BLaER1 treated with 17β-estradiol and CSF1 and Interleukin-3, amounts not matched to agents 10 nM and 100 nM (cell line): Measurements from ENCODE around the gene CLECL1.

Source experiments
- H3K27ac ChIP-seq, 11 experiments: shearing (Covaris generic); formaldehyde crosslinking; 2 replicates each; pipeline ENCODE4 v1.8.1; 2022
- H3K27me3 ChIP-seq, 11 experiments: shearing (Covaris generic); formaldehyde crosslinking; 2 replicates each; pipeline ENCODE4 v1.8.1; 2022
- H3K36me3 ChIP-seq, 11 experiments: shearing (Covaris generic); formaldehyde crosslinking; 2 replicates each; pipeline ENCODE4 v1.8.1; 2022
- H3K4me1 ChIP-seq, 10 experiments: shearing (Covaris generic); formaldehyde crosslinking; 2 replicates each; pipeline ENCODE4 v1.8.1; 2022
- H3K4me2 ChIP-seq, 11 experiments: shearing (Covaris generic); formaldehyde crosslinking; 2 replicates each; pipeline ENCODE4 v1.8.1; 2022
- H3K4me3 ChIP-seq, 10 experiments: shearing (Covaris generic); formaldehyde crosslinking; 2 replicates each; pipeline ENCODE4 v1.8.1; 2022
- H3K9ac ChIP-seq, 11 experiments: shearing (Covaris generic); formaldehyde crosslinking; 2 replicates each; pipeline ENCODE4 v1.8.1; 2022
- H3K9me3 ChIP-seq, 11 experiments: shearing (Covaris generic); formaldehyde crosslinking; replicated peaks in 1 of 11; 2 replicates each; pipeline ENCODE4 v1.8.1; 2022
- H4K20me1 ChIP-seq, 11 experiments: shearing (Covaris generic); formaldehyde crosslinking; 2 replicates each; pipeline ENCODE4 v1.8.1; 2022
- Cebpa-rat ChIP-seq, 11 experiments: shearing (Covaris generic); IDR thresholded peaks; 2 replicates each; pipeline ENCODE4 v1.8.1; 2022

Gene CLECL1

DNA sequence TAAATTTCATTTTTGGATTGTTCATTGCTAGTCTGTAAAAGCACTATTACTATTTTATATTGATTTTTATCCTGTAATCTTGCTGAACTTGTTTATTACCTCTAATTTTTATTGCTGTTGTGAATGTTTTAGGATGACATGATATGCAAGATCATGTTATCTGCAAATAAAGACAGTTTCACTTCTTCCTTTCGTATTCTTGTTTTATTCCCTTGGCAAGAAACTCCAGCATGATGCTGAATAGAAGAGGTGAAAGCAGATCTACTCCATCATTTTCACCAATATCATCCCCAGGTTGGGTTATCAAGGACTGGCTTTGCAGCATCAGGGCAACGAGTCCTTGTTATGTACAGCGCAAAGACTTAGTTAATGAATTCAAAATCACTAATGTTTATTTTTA lies 2.7 kb upstream of the CLECL1 start:
- H3K4me3 ChIP-seq: no peak overlapping the region
- H3K36me3 ChIP-seq: 0 out of 22 replicates have a peak, but pooled peaks cover 0 to 3% (median 0%) of the 10 kb centered on the region in 11 experiments
- no peak overlapping the region for H3K9ac ChIP-seq
- no peaks in the 10 kb centered on the region for H4K20me1 ChIP-seq
- no peaks in the 10 kb centered on the region for H3K27me3 ChIP-seq
- H3K4me1 ChIP-seq: peaks cover 10 to 81% (median 55%) of the 10 kb centered on the region in 10 experiments
- TF ChIP-seq Cebpa-rat (IDR thresholded peaks at IDR 0.05): no peak
- H3K4me2 ChIP-seq: peak overlapping the region in 2 of 11 experiments; percentile 65 to 82; a peak in 2 of 22 replicates
- H3K9me3 ChIP-seq: peaks cover 0 to 22% (median 15%) of the 10 kb centered on the region in 11 experiments; a peak in 16 of 22 replicates
- peak overlapping the region in 1 of 11 experiments; percentile 44; a peak in 3 of 22 replicates for H3K27ac ChIP-seq

DNA sequence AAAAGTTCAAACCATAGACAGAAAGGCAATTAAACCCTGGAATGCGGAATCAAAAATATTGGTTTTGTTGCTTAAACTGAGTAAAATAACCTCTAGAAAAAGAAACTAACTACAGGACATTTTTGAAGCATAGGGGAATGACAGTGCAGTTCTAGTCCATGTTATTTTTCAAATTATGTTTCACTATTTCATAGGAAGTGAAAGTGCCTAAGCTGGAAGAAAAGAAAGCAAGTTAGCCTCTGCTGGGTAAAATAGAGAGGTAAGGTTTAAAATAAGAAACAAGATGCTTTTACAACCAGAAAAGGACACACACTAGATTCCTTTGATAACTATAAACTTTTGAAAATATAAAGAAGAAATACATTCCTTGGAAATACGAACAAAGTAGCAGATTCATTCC lies 1.1 kb downstream of the CLECL1 start:
- H4K20me1 ChIP-seq: no peaks in the 10 kb centered on the region
- H3K4me3 ChIP-seq: peak overlapping the region in 1 of 10 experiments; percentile 21; a peak in 1 of 20 replicates
- peak overlapping the region in 6 of 11 experiments; percentile 39 to 65 (median 54); a peak in 10 of 22 replicates for H3K9ac ChIP-seq
- no peak for TF ChIP-seq Cebpa-rat (IDR thresholded peaks at IDR 0.05)
- H3K4me1 ChIP-seq: peaks cover 0 to 57% (median 36%) of the 10 kb centered on the region in 10 experiments; a peak in 18 of 20 replicates
- peak overlapping the region in 10 of 11 experiments; percentile 29 to 89 (median 68); a peak in 18 of 22 replicates for H3K27ac ChIP-seq
- H3K4me2 ChIP-seq: peak overlapping the region in 7 of 11 experiments; percentile 35 to 77 (median 50); a peak in 10 of 22 replicates
- no peaks in the 10 kb centered on the region for H3K27me3 ChIP-seq
- no peaks in the 10 kb centered on the region for H3K36me3 ChIP-seq
- no peaks in the 10 kb centered on the region; a peak in 2 of 22 replicates for H3K9me3 ChIP-seq

DNA sequence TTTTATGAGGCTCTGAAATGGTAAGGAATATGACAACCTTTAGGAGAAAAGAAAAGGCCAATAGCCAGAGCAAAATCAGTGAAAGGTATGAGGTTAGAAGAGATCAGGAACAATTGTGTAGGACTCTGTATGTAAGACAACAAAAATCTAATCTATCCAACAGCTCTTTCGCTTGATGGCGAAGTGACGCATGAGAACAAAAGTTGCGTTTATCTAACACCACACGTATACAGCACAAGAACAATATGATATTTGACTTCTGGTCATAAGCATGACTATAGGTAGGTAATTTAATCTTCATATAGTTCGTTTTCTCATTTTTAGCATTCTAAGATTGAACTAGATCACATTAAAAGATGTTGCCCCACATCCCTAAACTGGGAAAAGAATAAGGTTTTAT lies 1.5 kb downstream of the CLECL1 start:
- no peaks in the 10 kb centered on the region for H4K20me1 ChIP-seq
- peak overlapping the region in 7 of 11 experiments; percentile 35 to 77 (median 49); a peak in 12 of 22 replicates for H3K4me2 ChIP-seq
- H3K27me3 ChIP-seq: no peaks in the 10 kb centered on the region
- peaks cover 0 to 53% (median 32%) of the 10 kb centered on the region in 10 experiments; a peak in 17 of 20 replicates for H3K4me1 ChIP-seq
- peak overlapping the region in 10 of 11 experiments; percentile 29 to 89 (median 68); a peak in 18 of 22 replicates for H3K27ac ChIP-seq
- H3K9ac ChIP-seq: peak overlapping the region in 6 of 11 experiments; percentile 39 to 65 (median 54); a peak in 10 of 22 replicates
- H3K36me3 ChIP-seq: no peaks in the 10 kb centered on the region
- peak overlapping the region in 1 of 10 experiments; percentile 21; a peak in 1 of 20 replicates for H3K4me3 ChIP-seq
- H3K9me3 ChIP-seq: no peaks in the 10 kb centered on the region; a peak in 2 of 22 replicates
- TF ChIP-seq Cebpa-rat (IDR thresholded peaks at IDR 0.05): no peak

DNA sequence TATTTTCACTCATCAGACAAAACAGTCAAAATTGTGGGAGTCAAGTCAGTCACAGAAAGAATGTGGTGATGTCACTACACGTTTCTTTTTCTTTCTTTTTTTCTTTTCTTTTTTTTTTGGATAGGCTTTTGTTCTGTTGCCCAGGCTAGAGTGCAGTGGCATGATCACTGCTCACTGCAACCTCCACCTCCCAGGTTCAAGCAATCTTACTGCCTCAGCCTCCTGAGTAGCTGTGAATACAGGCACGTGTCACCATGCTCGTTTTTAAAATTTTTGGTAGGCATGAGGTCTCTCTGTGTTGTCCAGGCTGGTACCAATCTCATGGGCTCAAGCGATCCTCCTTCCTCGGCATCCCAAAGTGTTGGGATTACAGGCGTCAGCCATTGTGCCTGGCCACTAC lies 2.3 kb downstream of the CLECL1 start:
- Histone ChIP-seq H4K20me1 (no peaks in the 10 kb centered on the region), H3K27ac (peak overlapping the region in 6 of 11 experiments; percentile 66 to 89 (median 82); a peak in 6 of 22 replicates), H3K9me3 (no peaks in the 10 kb centered on the region; a peak in 2 of 22 replicates), H3K4me3 (no peak overlapping the region), H3K36me3 (no peaks in the 10 kb centered on the region), H3K27me3 (no peaks in the 10 kb centered on the region), H3K9ac (no peak overlapping the region), H3K4me1 (peaks cover 0 to 45% (median 25%) of the 10 kb centered on the region in 10 experiments; a peak in 13 of 20 replicates), H3K4me2 (peak overlapping the region in 4 of 11 experiments; percentile 49 to 77 (median 52); a peak in 5 of 22 replicates)
- TF ChIP-seq Cebpa-rat (IDR thresholded peaks at IDR 0.05): no peak

DNA sequence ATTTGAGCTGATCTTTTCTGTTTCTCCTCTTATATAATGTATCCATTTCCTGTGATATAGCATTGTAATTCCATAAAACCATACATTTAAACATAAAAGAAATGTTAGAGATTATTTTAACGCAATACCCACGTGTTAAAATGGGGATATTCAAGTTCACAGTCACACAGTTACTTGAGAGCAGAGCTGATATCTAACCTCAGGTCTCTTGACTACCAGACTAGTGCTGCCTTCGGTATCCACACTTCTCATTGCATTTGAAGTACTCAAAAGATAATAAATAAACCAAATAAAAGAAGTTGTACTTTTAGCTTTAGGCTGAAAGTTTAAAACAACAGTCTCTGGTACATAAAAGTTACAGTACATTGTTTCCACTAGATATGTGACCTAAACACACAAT lies 2.9 kb downstream of the CLECL1 start:
- H3K27me3 ChIP-seq: no peaks in the 10 kb centered on the region
- H3K36me3 ChIP-seq: no peaks in the 10 kb centered on the region
- no peak overlapping the region; a peak in 1 of 22 replicates for H3K4me2 ChIP-seq
- no peaks in the 10 kb centered on the region; a peak in 2 of 22 replicates for H3K9me3 ChIP-seq
- H3K27ac ChIP-seq: no peak overlapping the region
- no peaks in the 10 kb centered on the region for H4K20me1 ChIP-seq
- no peak for TF ChIP-seq Cebpa-rat (IDR thresholded peaks at IDR 0.05)
- H3K9ac ChIP-seq: no peak overlapping the region
- H3K4me3 ChIP-seq: no peak overlapping the region
- H3K4me1 ChIP-seq: peaks cover 0 to 40% (median 23%) of the 10 kb centered on the region in 10 experiments; a peak in 13 of 20 replicates

DNA sequence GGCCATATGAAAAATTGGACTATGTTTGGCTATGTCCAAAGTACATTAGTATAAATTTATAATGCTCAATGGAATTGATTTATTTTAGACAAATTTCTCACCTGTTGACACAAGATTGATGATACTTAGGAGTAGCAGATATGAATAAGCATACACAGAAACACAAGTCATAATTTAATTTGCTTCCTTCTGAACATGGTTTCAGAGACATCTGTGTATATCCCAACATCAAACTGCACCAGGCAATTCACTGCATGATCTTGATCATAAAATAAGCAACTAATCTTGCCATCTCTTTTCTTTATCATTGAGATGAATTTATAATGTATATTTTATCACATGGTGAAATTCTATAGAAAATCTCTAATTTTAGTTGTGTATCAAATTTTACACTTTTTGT lies 3.8 kb downstream of the CLECL1 start:
- no peak overlapping the region for H3K27ac ChIP-seq

DNA sequence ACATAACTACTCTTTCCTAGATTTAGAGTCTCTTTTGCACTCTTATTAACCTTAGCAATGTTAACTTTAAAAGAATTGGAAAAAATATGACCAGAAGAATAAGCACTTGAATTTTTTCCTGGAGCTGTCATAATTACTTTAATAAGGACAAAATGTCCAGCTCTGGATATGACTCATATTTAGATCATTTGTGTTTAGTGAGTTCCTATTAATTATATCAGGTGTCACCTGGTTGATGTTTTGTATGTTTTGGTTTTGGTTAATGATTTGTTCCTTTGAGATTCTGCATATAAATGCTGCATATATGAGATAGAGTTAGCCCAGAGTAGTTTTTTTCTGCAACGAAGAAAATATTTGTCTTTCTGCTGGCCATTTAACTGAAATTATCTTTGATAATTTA lies 5.1 kb downstream of the CLECL1 start:
- Histone ChIP-seq H3K9ac (no peak overlapping the region), H3K4me2 (no peak overlapping the region), H3K4me1 (peaks cover 0 to 25% (median 17%) of the 10 kb centered on the region in 10 experiments; a peak in 15 of 20 replicates), H4K20me1 (no peaks in the 10 kb centered on the region), H3K9me3 (no peaks in the 10 kb centered on the region), H3K36me3 (no peaks in the 10 kb centered on the region), H3K4me3 (no peak overlapping the region), H3K27ac (no peak overlapping the region), H3K27me3 (no peaks in the 10 kb centered on the region)
- no peak for TF ChIP-seq Cebpa-rat (IDR thresholded peaks at IDR 0.05)

More for the DNA sequence above, 3.8 kb downstream of the CLECL1 start:
- Histone ChIP-seq H3K9ac (no peak overlapping the region), H4K20me1 (no peaks in the 10 kb centered on the region), H3K4me2 (no peak overlapping the region), H3K4me1 (peaks cover 0 to 36% (median 22%) of the 10 kb centered on the region in 10 experiments; a peak in 13 of 20 replicates), H3K4me3 (no peak overlapping the region), H3K36me3 (no peaks in the 10 kb centered on the region), H3K9me3 (no peaks in the 10 kb centered on the region), H3K27me3 (no peaks in the 10 kb centered on the region)
- no peak for TF ChIP-seq Cebpa-rat (IDR thresholded peaks at IDR 0.05)

DNA sequence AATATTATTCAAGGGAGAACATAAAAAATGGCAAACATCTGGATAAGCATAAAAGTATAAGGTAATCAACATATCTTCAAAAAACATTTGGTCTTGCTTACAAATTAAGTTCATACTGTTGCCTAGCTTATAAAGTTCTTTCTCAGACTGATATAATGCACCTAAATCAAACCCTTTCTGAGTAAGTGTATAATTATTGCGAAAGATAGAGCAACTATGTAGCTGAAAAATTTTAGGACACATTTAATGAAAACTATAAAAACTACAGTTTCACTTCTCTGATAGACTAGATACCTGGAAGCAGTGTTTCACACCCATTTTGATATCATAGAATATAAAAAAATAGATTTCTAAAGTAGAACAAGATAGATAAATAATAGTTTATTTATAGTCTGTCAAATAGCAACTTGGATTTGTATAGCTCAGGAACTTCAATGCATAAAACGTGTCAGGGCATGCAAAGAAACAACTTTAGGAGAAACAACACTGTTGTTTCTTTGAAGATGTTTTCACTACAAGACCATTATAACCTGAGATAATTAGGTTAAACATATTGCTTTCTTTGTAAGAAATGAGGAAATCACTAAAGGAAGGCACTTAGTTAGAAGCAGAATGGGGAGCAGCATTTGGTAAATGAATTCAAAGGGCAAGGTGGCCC lies 7.6 kb downstream of the CLECL1 start:
- no peaks in the 10 kb centered on the region for H3K36me3 ChIP-seq
- no peaks in the 10 kb centered on the region for H3K27me3 ChIP-seq
- no peak overlapping the region for H3K27ac ChIP-seq
- peaks cover 23 to 29% (median 24%) of the 10 kb centered on the region in 10 experiments for H3K4me1 ChIP-seq
- H3K4me2 ChIP-seq: no peak overlapping the region
- no peak overlapping the region for H3K4me3 ChIP-seq
- no peak overlapping the region for H3K9ac ChIP-seq
- TF ChIP-seq Cebpa-rat (IDR thresholded peaks at IDR 0.05): no peak
- no peaks in the 10 kb centered on the region for H3K9me3 ChIP-seq
- H4K20me1 ChIP-seq: no peaks in the 10 kb centered on the region

DNA sequence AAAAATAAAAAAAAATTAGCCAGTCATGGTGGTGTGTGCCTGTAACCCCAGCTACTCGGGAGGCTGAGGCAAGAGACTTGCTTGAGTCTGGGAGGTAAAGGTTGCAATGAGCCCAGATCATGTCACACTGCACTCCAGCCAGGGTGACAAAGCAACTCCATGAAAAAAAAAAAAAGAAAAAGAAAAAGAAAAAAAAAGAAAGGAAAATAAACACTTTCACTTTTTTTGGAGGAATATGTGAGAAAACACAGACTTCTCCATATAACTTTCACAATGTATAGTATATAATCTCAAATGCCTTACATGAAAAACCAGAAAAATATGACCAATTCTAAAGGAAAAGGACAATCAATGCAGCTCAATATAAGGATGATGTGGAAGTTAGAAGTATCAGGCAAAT lies 8.9 kb downstream of the CLECL1 start:
- 0 out of 22 replicates have a peak overlapping the region, but pooled peaks of 1 of the 11 experiments have one; percentile 3 for H3K4me2 ChIP-seq
- H3K9ac ChIP-seq: no peak overlapping the region
- H3K27me3 ChIP-seq: no peaks in the 10 kb centered on the region
- no peak overlapping the region for H3K27ac ChIP-seq
- H3K36me3 ChIP-seq: no peaks in the 10 kb centered on the region
- H3K9me3 ChIP-seq: no peaks in the 10 kb centered on the region
- no peak for TF ChIP-seq Cebpa-rat (IDR thresholded peaks at IDR 0.05)
- peaks cover 24 to 42% (median 35%) of the 10 kb centered on the region in 10 experiments for H3K4me1 ChIP-seq
- H4K20me1 ChIP-seq: no peaks in the 10 kb centered on the region
- no peak overlapping the region for H3K4me3 ChIP-seq
